ENCODE results near the gene ZNF862. TPM values are rescaled to one million over a fixed set of nuclear protein-coding genes. Genes with fewer than 3 reads are reported as not detected.

Gene ZNF862
- total RNA-seq, 4 donors from 2014 or later, result 18.4 to 61.1 (median 22.1) TPM

- WGBS, result 85% methylated on average over 9 of the region's 9 CpGs
- no peak for TF ChIP-seq POLR2AphosphoS5 (IDR thresholded peaks at IDR 0.05)
- TF ChIP-seq EP300 (IDR thresholded peaks at IDR 0.05), result no peak
- TF ChIP-seq POLR2A (IDR thresholded peaks at IDR 0.05), result no peak
- TF ChIP-seq, protein P1, sequence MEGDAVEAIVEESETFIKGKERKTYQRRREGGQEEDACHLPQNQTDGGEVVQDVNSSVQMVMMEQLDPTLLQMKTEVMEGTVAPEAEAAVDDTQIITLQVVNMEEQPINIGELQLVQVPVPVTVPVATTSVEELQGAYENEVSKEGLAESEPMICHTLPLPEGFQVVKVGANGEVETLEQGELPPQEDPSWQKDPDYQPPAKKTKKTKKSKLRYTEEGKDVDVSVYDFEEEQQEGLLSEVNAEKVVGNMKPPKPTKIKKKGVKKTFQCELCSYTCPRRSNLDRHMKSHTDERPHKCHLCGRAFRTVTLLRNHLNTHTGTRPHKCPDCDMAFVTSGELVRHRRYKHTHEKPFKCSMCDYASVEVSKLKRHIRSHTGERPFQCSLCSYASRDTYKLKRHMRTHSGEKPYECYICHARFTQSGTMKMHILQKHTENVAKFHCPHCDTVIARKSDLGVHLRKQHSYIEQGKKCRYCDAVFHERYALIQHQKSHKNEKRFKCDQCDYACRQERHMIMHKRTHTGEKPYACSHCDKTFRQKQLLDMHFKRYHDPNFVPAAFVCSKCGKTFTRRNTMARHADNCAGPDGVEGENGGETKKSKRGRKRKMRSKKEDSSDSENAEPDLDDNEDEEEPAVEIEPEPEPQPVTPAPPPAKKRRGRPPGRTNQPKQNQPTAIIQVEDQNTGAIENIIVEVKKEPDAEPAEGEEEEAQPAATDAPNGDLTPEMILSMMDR (IDR thresholded peaks at IDR 0.05), result no peak
- no peak overlapping the region for H3K4me3 ChIP-seq
- H3K27ac ChIP-seq, result no peak overlapping the region
- peaks cover 12% of the 10 kb centered on the region for H3K4me1 ChIP-seq
- DNase-seq (ENCODE audit: low spot score in 2 of 2), result no peak
- H3K36me3 ChIP-seq, result peaks cover 42% of the 10 kb centered on the region
- H3K9me3 ChIP-seq, result no peaks in the 10 kb centered on the region
- H3K27me3 ChIP-seq, result no peaks in the 10 kb centered on the region
Observed at GRCh38 chr7:149851449-149851848, 13.3 kb downstream of the ZNF862 start.

DNA sequence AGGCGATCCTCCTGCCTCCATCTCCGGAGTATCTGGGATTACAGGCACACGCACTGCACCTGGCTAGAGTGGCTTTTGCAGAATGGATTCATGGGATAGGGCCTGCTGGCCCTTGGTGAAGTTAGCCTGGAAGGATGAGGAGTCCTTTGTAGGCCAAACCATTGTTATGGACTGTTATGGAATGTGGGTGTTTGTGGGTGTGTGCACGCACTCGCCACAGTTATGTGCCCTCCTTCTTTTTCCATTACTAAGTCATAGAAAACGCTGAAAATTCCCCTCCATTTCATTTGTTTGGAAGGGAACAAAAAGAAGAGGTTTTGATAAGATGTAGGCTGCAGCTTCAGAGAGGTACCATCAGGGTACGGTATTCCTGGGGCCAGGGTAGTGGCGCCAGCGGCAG is 15.0 kb downstream of the ZNF862 start:
- WGBS, result 94% methylated on average over 9 of the region's 9 CpGs

DNA sequence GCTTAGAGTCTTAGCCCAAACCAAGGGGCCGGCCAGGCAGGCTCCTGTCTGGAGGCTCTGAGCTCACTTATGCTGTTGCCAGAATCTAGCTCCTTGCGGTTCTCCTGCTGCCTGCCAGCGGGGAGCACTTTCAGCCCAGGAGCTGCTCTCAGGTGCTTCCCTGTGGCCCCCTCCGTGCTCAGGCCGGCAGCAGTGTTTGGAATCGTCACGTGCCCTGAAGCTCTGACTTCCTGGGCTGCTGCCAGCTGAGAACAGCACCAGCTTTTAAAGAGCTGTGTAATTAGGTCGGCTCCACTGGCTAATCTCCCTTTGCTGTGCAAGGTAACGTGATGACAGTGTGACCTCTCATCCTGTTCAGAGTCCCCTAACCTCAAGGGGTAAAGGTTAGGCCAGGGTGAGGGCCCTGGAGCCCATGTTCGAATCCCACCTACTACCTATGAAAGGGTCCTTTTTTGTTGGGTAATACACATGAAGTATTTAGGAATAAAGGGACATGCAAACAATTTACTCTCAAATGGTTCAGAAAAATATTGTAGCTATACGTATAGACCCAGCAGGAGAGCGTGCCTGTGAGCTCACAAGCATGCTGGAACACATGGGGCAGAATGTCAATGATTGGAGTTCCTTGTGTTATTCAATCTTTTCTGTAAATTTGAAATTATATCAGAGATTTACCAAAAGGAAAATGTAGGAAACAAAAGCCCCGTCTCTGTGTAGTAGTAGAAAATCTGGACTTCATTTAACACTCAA is 16.6 kb downstream of the ZNF862 start:
- Histone ChIP-seq H3K27me3 (no peaks in the 10 kb centered on the region), H3K36me3 (peaks cover 17% of the 10 kb centered on the region), H3K4me3 (no peak overlapping the region), H3K4me1 (peaks cover 12% of the 10 kb centered on the region), H3K27ac (no peak overlapping the region), H3K9me3 (no peaks in the 10 kb centered on the region)
- DNase-seq (ENCODE audit: low spot score in 2 of 2), result peak; percentile 65 to 81
- 43% methylated on average over 11 of the region's 13 CpGs for WGBS
- TF ChIP-seq EP300 (IDR thresholded peaks at IDR 0.05) (no peak), POLR2AphosphoS5 (IDR thresholded peaks at IDR 0.05) (no peak)
- TF ChIP-seq, protein P1 (IDR thresholded peaks at IDR 0.05), result no peak

More for the DNA sequence above, 15.0 kb downstream of the ZNF862 start:
- peaks cover 12% of the 10 kb centered on the region for H3K4me1 ChIP-seq
- peaks cover 26% of the 10 kb centered on the region for H3K36me3 ChIP-seq
- no peak overlapping the region for H3K4me3 ChIP-seq
- no peak for TF ChIP-seq POLR2A (IDR thresholded peaks at IDR 0.05)
- TF ChIP-seq EP300 (IDR thresholded peaks at IDR 0.05), result no peak
- TF ChIP-seq, protein P1 (IDR thresholded peaks at IDR 0.05), result no peak
- no peak for TF ChIP-seq POLR2AphosphoS5 (IDR thresholded peaks at IDR 0.05)
- peak in 1 of 2 donors; percentile 15 for DNase-seq (ENCODE audit: low spot score in 2 of 2)
- H3K27ac ChIP-seq, result no peak overlapping the region
- H3K27me3 ChIP-seq, result no peaks in the 10 kb centered on the region
- no peaks in the 10 kb centered on the region for H3K9me3 ChIP-seq

DNA sequence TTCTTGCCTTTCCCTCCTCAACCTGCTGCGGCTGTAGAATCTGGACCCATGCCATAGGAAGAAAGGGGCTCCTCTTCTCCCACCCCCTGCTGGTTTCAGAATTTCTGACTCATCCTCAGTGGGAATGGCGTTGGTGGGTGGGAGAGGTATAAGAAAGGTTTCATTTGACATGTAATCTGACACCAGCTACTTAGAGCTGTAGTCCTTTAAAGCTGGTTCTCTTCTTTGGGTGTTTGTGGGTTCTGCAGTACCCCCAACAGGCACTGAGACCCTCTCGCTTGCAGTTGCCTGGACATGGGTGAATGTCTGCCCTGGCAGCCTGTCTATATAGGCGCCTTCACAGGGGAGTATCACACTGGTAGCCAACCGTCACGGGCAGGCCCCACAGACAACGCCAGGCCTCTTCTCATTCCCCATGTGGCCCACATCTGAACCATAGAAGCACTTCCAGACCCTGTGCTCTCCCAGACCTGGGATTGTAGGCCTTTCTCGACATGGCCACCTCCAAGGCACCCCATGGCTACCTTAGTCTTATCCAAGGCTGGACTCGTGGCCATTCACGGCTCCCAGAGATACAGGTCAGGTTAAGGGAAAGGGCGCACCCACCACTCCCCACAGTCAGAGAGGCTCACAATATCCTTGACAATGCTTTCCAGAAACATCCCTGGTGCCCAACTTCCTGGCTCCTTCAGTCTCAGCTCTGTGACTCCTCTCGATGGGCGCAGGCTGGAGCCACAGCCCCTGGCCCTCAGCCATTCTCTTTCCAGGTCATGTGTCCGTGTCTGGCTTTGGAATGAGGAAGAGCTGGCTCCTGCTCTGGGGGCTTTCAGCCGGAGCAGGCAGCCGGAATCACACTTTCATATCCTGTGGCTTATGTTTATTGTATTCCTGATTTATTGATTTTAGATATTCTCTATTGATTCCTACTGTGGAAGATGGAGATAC is 17.5 kb downstream of the ZNF862 start:
- DNase-seq (ENCODE audit: low spot score in 2 of 2), result peak; percentile 44 to 59
- TF ChIP-seq POLR2A (IDR thresholded peaks at IDR 0.05) (no peak), POLR2AphosphoS5 (IDR thresholded peaks at IDR 0.05) (no peak), EP300 (IDR thresholded peaks at IDR 0.05) (no peak)
- TF ChIP-seq, protein P1 (IDR thresholded peaks at IDR 0.05), result no peak
- Histone ChIP-seq H3K9me3 (no peaks in the 10 kb centered on the region), H3K4me1 (peaks cover 12% of the 10 kb centered on the region), H3K27me3 (no peaks in the 10 kb centered on the region), H3K36me3 (peaks cover 19% of the 10 kb centered on the region), H3K4me3 (no peak overlapping the region), H3K27ac (no peak overlapping the region)
- 71% methylated on average over 13 of the region's 16 CpGs for WGBS

- H3K9me3 ChIP-seq, result no peaks in the 10 kb centered on the region
- H3K27me3 ChIP-seq, result no peaks in the 10 kb centered on the region
- 84% methylated on average over 8 of the region's 8 CpGs for WGBS
- no peak overlapping the region for H3K4me3 ChIP-seq
- DNase-seq (ENCODE audit: low spot score in 2 of 2), result peak in 1 of 2 donors; percentile 31
- no peak overlapping the region for H3K27ac ChIP-seq
- peaks cover 29% of the 10 kb centered on the region for H3K36me3 ChIP-seq
- TF ChIP-seq POLR2A (IDR thresholded peaks at IDR 0.05) (no peak), EP300 (IDR thresholded peaks at IDR 0.05) (no peak), POLR2AphosphoS5 (IDR thresholded peaks at IDR 0.05) (no peak)
- TF ChIP-seq, protein P1 (IDR thresholded peaks at IDR 0.05), result no peak
- H3K4me1 ChIP-seq, result peaks cover 12% of the 10 kb centered on the region
Observed at GRCh38 chr7:149856583-149856982, 18.4 kb downstream of the ZNF862 start.
